ENCODE data around the gene MDH2. TPM values are rescaled to one million over a fixed set of nuclear protein-coding genes. Genes with fewer than 3 reads are reported as not detected.

The MDH2 gene
- total and polyA plus RNA-seq, 10 of the 15 experiments (the other 5 are each of a cell fraction or from before 2014, with no cell fraction given), result 106 to 530 (median 202) TPM

GRCh38 chr7:76066716-76067503 lies 19.0 kb downstream of the MDH2 start:
- in situ Hi-C loops (cut with MboI), result no loop called here

More at GRCh38 chr7:76066716-76067503, 19.0 kb downstream of the MDH2 start:
- SMC1A ChIA-PET (ENCODE audit: uncharacterized antibody, unreplicated experiment), result no interaction called here
- peaks cover 24 to 33% of the 10 kb centered on the region in 2 experiments for H3K36me3 ChIP-seq (ENCODE audit: control insufficient read depth in 2 of 2, insufficient read depth in 2 of 2, low read length in 1 of 2)
- FAIRE-seq, result no peak
- ATAC-seq, result no peak
- H3K79me2 ChIP-seq (ENCODE audit: control insufficient read depth, insufficient read depth, low read length), result no peaks in the 10 kb centered on the region
- no peaks in the 10 kb centered on the region for H3K27me3 ChIP-seq (replicated peaks in 1 of 2; ENCODE audit: control insufficient read depth in 2 of 2, insufficient read depth in 2 of 2, low read length in 1 of 2)
- TF ChIP-seq SMAD5 (IDR thresholded peaks at IDR 0.05; ENCODE audit: low read depth) (peak; percentile 20; the same call in 1 of the 2 replicates), YY1 (IDR thresholded peaks at IDR 0.05; ENCODE audit: low read depth, low read length) (no peak), SUPT20H (IDR thresholded peaks at IDR 0.05; ENCODE audit: borderline replicate concordance, control insufficient read depth, low read depth, low read length) (no peak), STAT3 (IDR thresholded peaks at IDR 0.05; ENCODE audit: low read depth, low read length) (no peak), ZNF592 (IDR thresholded peaks at IDR 0.05) (no peak)
- CTCF ChIA-PET, result interaction anchor here (0.7 kb wide), 1 partner anchor 12 kb away, joined by 3 read pairs; no protein-coding TSS in a partner anchor
- no TSS peak for BruUV-seq (replicated peaks)
- RAD21 ChIA-PET (ENCODE audit: unreplicated experiment), result no interaction called here
- intact Hi-C loops (cut with micrococcal nuclease; ENCODE audit: unreplicated experiment), result no loop called here
- no peaks in the 10 kb centered on the region; the same call in 1 of the 2 replicates for H3K4me1 ChIP-seq (ENCODE audit: control insufficient read depth, insufficient read depth, low read length)
- DNase-seq (ENCODE audit: low read depth, low spot score), result no peak
- H4K20me1 ChIP-seq (ENCODE audit: control insufficient read depth, insufficient read depth), result no peaks in the 10 kb centered on the region
- WGBS (ENCODE audit: insufficient coverage, insufficient replicate concordance, low lambda C conversion rate, missing lambda C conversion rate), result 88% methylated on average over 14 of the region's 14 CpGs
- H3K27ac ChIP-seq (ENCODE audit: control insufficient read depth, insufficient read depth), result no peak overlapping the region
- POLR2A ChIA-PET, result no interaction called here
- H3K9me3 ChIP-seq (replicated peaks; ENCODE audit: control insufficient read depth, insufficient read depth, low read length), result no peaks in the 10 kb centered on the region
- no peak overlapping the region for H2AFZ ChIP-seq (ENCODE audit: control insufficient read depth, low read depth, low read length)
- H3K4me2 ChIP-seq (ENCODE audit: control insufficient read depth, insufficient read depth), result no peak overlapping the region
- no peak overlapping the region for H3K9ac ChIP-seq (ENCODE audit: control insufficient read depth, insufficient read depth, low read length)
- H3K4me3 ChIP-seq, result no peak overlapping the region
